Stomach (tissue), 4 donors: Measurements from ENCODE around the gene INTU.
"Not testable (repeated sequence)": the region's sequence is repeated elsewhere in the genome, so short reads cannot be mapped to it uniquely, and the experiment has no call there.

Experiments
- CTCF ChIP-seq, 7 experiments: fragments of 450-650 bp in 4 of 7; fragments of 200-600 bp in 3 of 7; sonication (generic) in 3 of 7; IDR thresholded peaks; one replicate each; pipeline ENCODE4 v1.5.1; 2016 to 2019; ENCODE audit warnings: antibody characterized with exemption in 7 of 7, control low read depth in 2 of 7, mild to moderate bottlenecking in 1 of 7
- EP300 ChIP-seq: sonication (generic); formaldehyde crosslinking; IDR thresholded peaks from one replicate; pipeline ENCODE4 v1.6.1; 2017; ENCODE audit warnings: antibody characterized with exemption
- POLR2A ChIP-seq, 4 donors: fragments of 450-650 bp; IDR thresholded peaks; one replicate each; pipeline ENCODE4 v1.6.1; 2016; ENCODE audit warnings: antibody characterized with exemption in 4 of 4, control low read depth in 2 of 4, mild to moderate bottlenecking in 1 of 4, moderate library complexity in 1 of 4
- POLR2AphosphoS5 ChIP-seq, 3 donors: sonication (generic); formaldehyde crosslinking; IDR thresholded peaks; one replicate each; pipeline ENCODE4 v1.6.1; 2016; ENCODE audit warnings: antibody characterized with exemption in 3 of 3

- TF ChIP-seq CTCF (IDR thresholded peaks at IDR 0.05); POLR2AphosphoS5 (IDR thresholded peaks at IDR 0.05); EP300; POLR2A (IDR thresholded peaks at IDR 0.05): not testable (repeated sequence)
These were observed 43.6 kb upstream of the INTU start for GRCh38 chr4:127589153-127589552.
